SK-N-SH (cell line): ENCODE measurements around the gene DBX2.

Experiments
- SMC3 ChIP-seq: IDR thresholded peaks from 2 replicates; pipeline ENCODE4 v1.6.1; 2012; ENCODE audit warnings: low read depth, low read length, improper control_type of control experiment
- TCF12 ChIP-seq: IDR thresholded peaks from 2 replicates; pipeline ENCODE4 v1.4.0; 2012
- TF ChIP-seq, protein P1 (sequence below): IDR thresholded peaks from 2 replicates; pipeline ENCODE4; 2012
- TF ChIP-seq, protein P2 (sequence below): fragments of 200-600 bp; sonication (generic); IDR thresholded peaks from 2 replicates; pipeline ENCODE4 v1.6.1; 2017; ENCODE audit warnings: antibody characterized with exemption, mild to moderate bottlenecking, moderate library complexity

DNA sequence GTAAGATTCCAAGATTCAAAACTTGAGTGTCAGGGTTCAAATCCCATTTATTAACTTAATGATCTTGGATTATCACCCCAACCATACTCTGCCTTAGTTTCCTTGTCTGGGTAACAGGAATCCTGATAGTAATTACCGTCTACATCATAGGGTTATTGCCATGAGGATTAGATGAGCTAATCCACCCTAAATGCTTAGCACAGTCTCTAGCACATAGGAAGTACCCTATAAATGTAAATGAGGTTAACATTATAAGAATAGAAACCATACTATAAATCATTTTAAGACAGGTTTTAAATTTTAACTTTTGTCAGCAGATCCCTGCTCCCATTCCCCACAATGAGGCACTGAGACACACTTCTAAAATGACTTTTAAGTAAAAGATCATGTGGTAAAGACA, 36.5 kb downstream of the DBX2 start:
- TF ChIP-seq, protein P1, sequence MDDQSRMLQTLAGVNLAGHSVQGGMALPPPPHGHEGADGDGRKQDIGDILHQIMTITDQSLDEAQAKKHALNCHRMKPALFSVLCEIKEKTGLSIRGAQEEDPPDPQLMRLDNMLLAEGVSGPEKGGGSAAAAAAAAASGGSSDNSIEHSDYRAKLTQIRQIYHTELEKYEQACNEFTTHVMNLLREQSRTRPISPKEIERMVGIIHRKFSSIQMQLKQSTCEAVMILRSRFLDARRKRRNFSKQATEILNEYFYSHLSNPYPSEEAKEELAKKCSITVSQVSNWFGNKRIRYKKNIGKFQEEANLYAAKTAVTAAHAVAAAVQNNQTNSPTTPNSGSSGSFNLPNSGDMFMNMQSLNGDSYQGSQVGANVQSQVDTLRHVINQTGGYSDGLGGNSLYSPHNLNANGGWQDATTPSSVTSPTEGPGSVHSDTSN, result no peak
- TF ChIP-seq, protein P2, sequence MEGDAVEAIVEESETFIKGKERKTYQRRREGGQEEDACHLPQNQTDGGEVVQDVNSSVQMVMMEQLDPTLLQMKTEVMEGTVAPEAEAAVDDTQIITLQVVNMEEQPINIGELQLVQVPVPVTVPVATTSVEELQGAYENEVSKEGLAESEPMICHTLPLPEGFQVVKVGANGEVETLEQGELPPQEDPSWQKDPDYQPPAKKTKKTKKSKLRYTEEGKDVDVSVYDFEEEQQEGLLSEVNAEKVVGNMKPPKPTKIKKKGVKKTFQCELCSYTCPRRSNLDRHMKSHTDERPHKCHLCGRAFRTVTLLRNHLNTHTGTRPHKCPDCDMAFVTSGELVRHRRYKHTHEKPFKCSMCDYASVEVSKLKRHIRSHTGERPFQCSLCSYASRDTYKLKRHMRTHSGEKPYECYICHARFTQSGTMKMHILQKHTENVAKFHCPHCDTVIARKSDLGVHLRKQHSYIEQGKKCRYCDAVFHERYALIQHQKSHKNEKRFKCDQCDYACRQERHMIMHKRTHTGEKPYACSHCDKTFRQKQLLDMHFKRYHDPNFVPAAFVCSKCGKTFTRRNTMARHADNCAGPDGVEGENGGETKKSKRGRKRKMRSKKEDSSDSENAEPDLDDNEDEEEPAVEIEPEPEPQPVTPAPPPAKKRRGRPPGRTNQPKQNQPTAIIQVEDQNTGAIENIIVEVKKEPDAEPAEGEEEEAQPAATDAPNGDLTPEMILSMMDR, result no peak
- TF ChIP-seq TCF12 (no peak), SMC3 (no peak)
